Measurements from ENCODE around the gene AFP.

The AFP gene

GRCh38 chr4:73404042-73404441, 32.0 kb upstream of the AFP start, which contains the start of gene ALB:
TSS of gene ALB (plus strand) at chr4:73404287. CDS start at chr4:73404328, 41 bp downstream.
- no peak within 1 kb of the TSS for H3K9ac ChIP-seq (ENCODE audit: low read length)

GRCh38 chr4:73404457-73404856, 31.6 kb upstream of the AFP start:
- no peaks in the 10 kb centered on the region for H3K4me1 ChIP-seq (ENCODE audit: control insufficient read depth in 1 of 2, insufficient read depth in 2 of 2, low read length in 2 of 2)
- H2BK12ac ChIP-seq (ENCODE audit: low read length): no peak overlapping the region
- no peaks in the 10 kb centered on the region for H3K79me1 ChIP-seq (ENCODE audit: low read length)
- no peak overlapping the region for H3K4me2 ChIP-seq (ENCODE audit: low read length)
- no peak overlapping the region for H3K4ac ChIP-seq (ENCODE audit: low read depth, low read length)
- H3K14ac ChIP-seq (ENCODE audit: low read length): no peak overlapping the region
- no peak overlapping the region for H2AFZ ChIP-seq (ENCODE audit: insufficient read depth, low read length, poor library complexity)
- H3K9ac ChIP-seq (ENCODE audit: low read length): no peak overlapping the region
- no peak for DNase-seq
- no peak overlapping the region for H4K91ac ChIP-seq (ENCODE audit: low read depth, low read length)
- no peak overlapping the region for H2BK120ac ChIP-seq (ENCODE audit: insufficient read depth, low read length, poor library complexity)
- no peaks in the 10 kb centered on the region for H3K36me3 ChIP-seq (ENCODE audit: control insufficient read depth in 1 of 2, insufficient read depth in 2 of 2, low read length in 2 of 2)
- no peaks in the 10 kb centered on the region for H3K79me2 ChIP-seq (ENCODE audit: control insufficient read depth, insufficient read depth, low read length, poor library complexity)
- WGBS (ENCODE audit: extremely low coverage, insufficient coverage, insufficient read length): no CpG with 5 or more reads among the region's 1 CpG
- no peak overlapping the region for H4K12ac ChIP-seq (ENCODE audit: low read depth, low read length)
- H2BK5ac ChIP-seq (ENCODE audit: low read depth, low read length, poor library complexity): no peak overlapping the region
- no peak overlapping the region for H3K4me3 ChIP-seq (ENCODE audit: low read depth, low read length)
- no peaks in the 10 kb centered on the region for H3K9me3 ChIP-seq (ENCODE audit: insufficient read depth, low read depth, low read length)
- no peak overlapping the region for H3K27ac ChIP-seq (ENCODE audit: low read depth, low read length)
- H2AK5ac ChIP-seq (ENCODE audit: low read length): no peak overlapping the region
- H3K18ac ChIP-seq (ENCODE audit: low read length): no peak overlapping the region
- H3K23ac ChIP-seq (ENCODE audit: low read length): no peak overlapping the region
- no peaks in the 10 kb centered on the region for H3K27me3 ChIP-seq (ENCODE audit: insufficient read depth, low read length)
- H4K8ac ChIP-seq (ENCODE audit: low read depth, low read length): no peak overlapping the region

More at GRCh38 chr4:73404042-73404441, 32.0 kb upstream of the AFP start, which contains the start of gene ALB:
- Histone ChIP-seq H3K27me3 (ENCODE audit: insufficient read depth, low read length) (no peaks in the 10 kb centered on the region), H3K9me3 (ENCODE audit: insufficient read depth, low read depth, low read length) (no peaks in the 10 kb centered on the region), H2BK5ac (ENCODE audit: low read depth, low read length, poor library complexity) (no peak within 1 kb of the TSS), H3K23ac (ENCODE audit: low read length) (no peak within 1 kb of the TSS), H3K4ac (ENCODE audit: low read depth, low read length) (no peak within 1 kb of the TSS), H3K18ac (ENCODE audit: low read length) (no peak within 1 kb of the TSS), H2BK120ac (ENCODE audit: insufficient read depth, low read length, poor library complexity) (no peak within 1 kb of the TSS), H3K27ac (ENCODE audit: low read depth, low read length) (no peak within 1 kb of the TSS), H3K79me1 (ENCODE audit: low read length) (no peaks in the 10 kb centered on the region), H4K8ac (ENCODE audit: low read depth, low read length) (no peak within 1 kb of the TSS), H2AK5ac (ENCODE audit: low read length) (no peak within 1 kb of the TSS), H4K91ac (ENCODE audit: low read depth, low read length) (no peak within 1 kb of the TSS), H3K4me1 (ENCODE audit: control insufficient read depth in 1 of 2, insufficient read depth in 2 of 2, low read length in 2 of 2) (no peaks in the 10 kb centered on the region), H3K14ac (ENCODE audit: low read length) (no peak within 1 kb of the TSS), H2BK12ac (ENCODE audit: low read length) (no peak within 1 kb of the TSS), H3K4me3 (ENCODE audit: low read depth, low read length) (no peak within 1 kb of the TSS), H3K79me2 (ENCODE audit: control insufficient read depth, insufficient read depth, low read length, poor library complexity) (no peaks in the 10 kb centered on the region), H3K36me3 (ENCODE audit: control insufficient read depth in 1 of 2, insufficient read depth in 2 of 2, low read length in 2 of 2) (no peaks in the 10 kb centered on the region), H2AFZ (ENCODE audit: insufficient read depth, low read length, poor library complexity) (no peak within 1 kb of the TSS), H3K4me2 (ENCODE audit: low read length) (no peak within 1 kb of the TSS), H4K12ac (ENCODE audit: low read depth, low read length) (no peak within 1 kb of the TSS)
- no peak for DNase-seq
- WGBS (ENCODE audit: extremely low coverage, insufficient coverage, insufficient read length): no CpG with 5 or more reads among the region's 7 CpGs

- H3K14ac ChIP-seq (ENCODE audit: low read length): no peak overlapping the region
- H3K18ac ChIP-seq (ENCODE audit: low read length): no peak overlapping the region
- H4K12ac ChIP-seq (ENCODE audit: low read depth, low read length): no peak overlapping the region
- no peak overlapping the region for H3K23ac ChIP-seq (ENCODE audit: low read length)
- H3K79me2 ChIP-seq (ENCODE audit: control insufficient read depth, insufficient read depth, low read length, poor library complexity): no peaks in the 10 kb centered on the region
- H2AFZ ChIP-seq (ENCODE audit: insufficient read depth, low read length, poor library complexity): no peak overlapping the region
- H3K27me3 ChIP-seq (ENCODE audit: insufficient read depth, low read length): no peaks in the 10 kb centered on the region
- no peak overlapping the region for H2AK5ac ChIP-seq (ENCODE audit: low read length)
- H4K8ac ChIP-seq (ENCODE audit: low read depth, low read length): no peak overlapping the region
- no peak overlapping the region for H3K4me2 ChIP-seq (ENCODE audit: low read length)
- WGBS (ENCODE audit: extremely low coverage, insufficient coverage, insufficient read length): no CpG with 5 or more reads among the region's 2 CpGs
- H3K79me1 ChIP-seq (ENCODE audit: low read length): no peaks in the 10 kb centered on the region
- H3K36me3 ChIP-seq (ENCODE audit: control insufficient read depth in 1 of 2, insufficient read depth in 2 of 2, low read length in 2 of 2): no peaks in the 10 kb centered on the region
- no peak overlapping the region for H3K9ac ChIP-seq (ENCODE audit: low read length)
- no peak overlapping the region for H4K91ac ChIP-seq (ENCODE audit: low read depth, low read length)
- H3K4me3 ChIP-seq (ENCODE audit: low read depth, low read length): no peak overlapping the region
- no peak overlapping the region for H2BK5ac ChIP-seq (ENCODE audit: low read depth, low read length, poor library complexity)
- no peak for DNase-seq
- no peak overlapping the region for H2BK12ac ChIP-seq (ENCODE audit: low read length)
- no peak overlapping the region for H3K4ac ChIP-seq (ENCODE audit: low read depth, low read length)
- H3K27ac ChIP-seq (ENCODE audit: low read depth, low read length): no peak overlapping the region
- H3K9me3 ChIP-seq (ENCODE audit: insufficient read depth, low read depth, low read length): no peaks in the 10 kb centered on the region
- H2BK120ac ChIP-seq (ENCODE audit: insufficient read depth, low read length, poor library complexity): no peak overlapping the region
- no peaks in the 10 kb centered on the region for H3K4me1 ChIP-seq (ENCODE audit: control insufficient read depth in 1 of 2, insufficient read depth in 2 of 2, low read length in 2 of 2)
Measured at GRCh38 chr4:73405138-73405537, 30.9 kb upstream of the AFP start.

GRCh38 chr4:73406548-73406875, 29.5 kb upstream of the AFP start:
- no peak overlapping the region for H4K91ac ChIP-seq (ENCODE audit: low read depth, low read length)
- H3K27ac ChIP-seq (ENCODE audit: low read depth, low read length): no peak overlapping the region

More at GRCh38 chr4:73406548-73406875, 29.5 kb upstream of the AFP start:
- Histone ChIP-seq H3K4me3 (ENCODE audit: low read depth, low read length) (no peak overlapping the region), H3K36me3 (ENCODE audit: control insufficient read depth in 1 of 2, insufficient read depth in 2 of 2, low read length in 2 of 2) (no peaks in the 10 kb centered on the region), H3K18ac (ENCODE audit: low read length) (no peak overlapping the region), H2AK5ac (ENCODE audit: low read length) (no peak overlapping the region), H2BK120ac (ENCODE audit: insufficient read depth, low read length, poor library complexity) (no peak overlapping the region), H3K9ac (ENCODE audit: low read length) (no peak overlapping the region), H3K79me1 (ENCODE audit: low read length) (no peaks in the 10 kb centered on the region), H2AFZ (ENCODE audit: insufficient read depth, low read length, poor library complexity) (no peak overlapping the region), H3K4me1 (ENCODE audit: control insufficient read depth in 1 of 2, insufficient read depth in 2 of 2, low read length in 2 of 2) (no peaks in the 10 kb centered on the region), H3K9me3 (ENCODE audit: insufficient read depth, low read depth, low read length) (no peaks in the 10 kb centered on the region), H2BK12ac (ENCODE audit: low read length) (no peak overlapping the region), H2BK5ac (ENCODE audit: low read depth, low read length, poor library complexity) (no peak overlapping the region), H3K14ac (ENCODE audit: low read length) (no peak overlapping the region), H4K8ac (ENCODE audit: low read depth, low read length) (no peak overlapping the region), H3K4ac (ENCODE audit: low read depth, low read length) (no peak overlapping the region), H3K27me3 (ENCODE audit: insufficient read depth, low read length) (no peaks in the 10 kb centered on the region), H4K12ac (ENCODE audit: low read depth, low read length) (no peak overlapping the region), H3K79me2 (ENCODE audit: control insufficient read depth, insufficient read depth, low read length, poor library complexity) (no peaks in the 10 kb centered on the region), H3K4me2 (ENCODE audit: low read length) (no peak overlapping the region), H3K23ac (ENCODE audit: low read length) (no peak overlapping the region)
- no peak for DNase-seq
- WGBS (ENCODE audit: extremely low coverage, insufficient coverage, insufficient read length): no CpG with 5 or more reads among the region's 1 CpG

Measured in trophoblast cell (in vitro differentiated cells and primary cell).